Heart right ventricle (tissue), 16 donors: ENCODE measurements around the gene PNPO. TPM values are rescaled to one million over a fixed set of nuclear protein-coding genes. Genes with fewer than 3 reads are reported as not detected.
A peak's percentile ranks its signal among the peaks of the same experiment; 100 is the strongest.
"Not testable (repeated sequence)": the region's sequence is repeated elsewhere in the genome, so short reads cannot be mapped to it uniquely, and the experiment has no call there.

Source experiments
- ATAC-seq, 8 donors: fragments of 200-7000 bp; cut with Tn5 transposase; one replicate each; pipeline ENCODE4 v1.9.1; 2020; ENCODE audit warnings: mild to moderate bottlenecking in 8 of 8, moderate library complexity in 8 of 8, moderate number of reproducible peaks in 1 of 8
- DNase-seq, 2 donors: peaks; one replicate each; pipeline ENCODE4 v3.0.0-alpha.2; 2020
- H3K27ac ChIP-seq, 10 donors: fragments of 200-600 bp; sonication (generic) in 2 of 10; one replicate each; pipeline versions ENCODE4 v1.5.0 to v1.8.0; 2020 to 2022; ENCODE audit warnings: mild to moderate bottlenecking in 3 of 10
- H3K27me3 ChIP-seq, 7 donors: fragments of 200-600 bp; one replicate each; pipeline ENCODE4 v1.8.0; 2021 to 2022; ENCODE audit warnings: mild to moderate bottlenecking in 2 of 7
- H3K36me3 ChIP-seq, 9 donors: fragments of 200-600 bp; sonication (generic) in 1 of 9; one replicate each; pipeline versions ENCODE4 v1.5.0 to v1.8.0; 2020 to 2022; ENCODE audit warnings: mild to moderate bottlenecking in 2 of 9
- H3K4me1 ChIP-seq, 9 donors: fragments of 200-600 bp; sonication (generic) in 1 of 9; one replicate each; pipeline versions ENCODE4 v1.5.0 to v1.8.0; 2020 to 2022; ENCODE audit warnings: mild to moderate bottlenecking in 4 of 9
- H3K4me3 ChIP-seq, 10 donors: fragments of 200-600 bp; sonication (generic) in 2 of 10; one replicate each; pipeline versions ENCODE4 v1.5.0 to v1.8.0; 2020 to 2022; ENCODE audit warnings: mild to moderate bottlenecking in 7 of 10, moderate library complexity in 2 of 10
- H3K9me3 ChIP-seq, 11 donors: fragments of 200-600 bp in 10 of 11; sonication (generic) in 2 of 11; one replicate each; pipeline versions ENCODE4 v1.5.0 to v1.8.0; 2013 to 2022; ENCODE audit warnings: mild to moderate bottlenecking in 2 of 11, control low read depth in 1 of 11, moderate library complexity in 1 of 11
- WGBS, 2 donors: extraction: QIAGEN DNeasy Blood & Tissue Kit; methylation state at CpG; one replicate each; pipeline ENCODE4 v1.1.7; 2013; ENCODE audit warnings: inconsistent platforms in 1 of 2; 5-methylcytosine and 5-hydroxymethylcytosine counted together
- intact Hi-C, 10 donors: fragments of 100-400 bp; cut with DNase I; formaldehyde crosslinking; loops; one replicate each; pipeline versions ENCODE4 v1.11.1 to v1.14.2; 2022
- polyA plus RNA-seq, 2 donors: library from polyadenylated mRNA; stranded (reverse); fragments of 200-250 nt; gene quantifications; one replicate each; pipeline ENCODE4 v1.2.3, GENCODE V29; 2013
- total RNA-seq, 10 donors: library from RNA; stranded (reverse); fragmentation: NEBNext Ultra II Directional in 3 of 10; extraction: Animal tissue kit (Norgen Biotek cat#: 25700) in 3 of 10; gene quantifications; one replicate each; pipeline versions ENCODE4 v1.2.1 to v1.2.4, GENCODE V29; 2021 to 2023
- TF ChIP-seq, protein P1 (sequence below), 9 donors: fragments of 200-600 bp; sonication (generic) in 2 of 9; IDR thresholded peaks; one replicate each; pipeline versions ENCODE4 v1.5.0 to v1.8.0; 2021 to 2022; ENCODE audit warnings: antibody characterized with exemption in 9 of 9, mild to moderate bottlenecking in 5 of 9, moderate library complexity in 1 of 9
- donor health status: Arrhythmogenic right ventricular cardiomyopathy.
- donor health status: ischemic (EF 13 %, LVEDD 7.1; RV severe dilation, severe dysfunction).
- donor health status: healthy with polysubstance abuse.
- donor health status: DM: no; HTN: yes; CAD: no.
- donor health status: DM: no; HTN: no; CAD: no.
- donor health status: ischemic (EF 25% LVEDD 6.9; RV normal size, moderate dysfunction).
- donor health status: ischemic (EF 25% LVEDD 5.7; RV mildly dilated, moderate dysfunction).
- donor health status: healthy.
- donor health status: DM: yes; HTN: yes; CAD: no.
- donor health status: Ischemic cardiomyopathy.
- donor health status: ischemic (EF 35%, LVEDD 5.7; RV mildly dilated, moderate dysfunction).
- donor health status: nonischemic (EF 11% LVEDD 7.7; RV severe dilation, severe dysfunction).
- donor health status: DM: yes; HTN: yes; CAD: no.
- donor health status: PGD.
- donor health status: ischemic (EF 29% LVEDD 5.4; RV normal size, mild dysfunction).
- donor health status: nonischemic (EF 23%, LVEDD 6.1; RV moderate dilation, normal function).

Gene PNPO
- total and polyA plus RNA-seq, 12 donors, result 9.5 to 37.0 (median 29.9) TPM

DNA sequence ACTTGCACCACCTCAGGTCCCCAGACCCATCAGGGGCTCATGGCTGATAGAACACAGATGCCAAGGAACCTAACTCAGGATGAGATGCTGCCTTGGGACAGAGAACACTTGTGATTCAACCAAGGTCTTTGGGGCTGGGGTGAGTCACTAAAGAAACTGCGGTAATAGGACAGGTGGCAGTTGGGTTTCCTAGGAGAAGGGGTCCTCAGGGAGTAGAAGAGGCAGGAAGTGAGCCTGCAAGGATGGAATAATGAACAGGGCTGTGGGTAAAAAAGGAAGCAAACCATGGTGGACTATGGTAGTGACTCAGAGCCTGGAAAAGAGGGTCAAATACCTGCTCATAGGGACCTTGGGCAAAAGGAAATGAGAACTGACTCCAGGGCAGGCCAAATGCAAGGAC lies 6.5 kb upstream of the PNPO start:
- Histone ChIP-seq H3K36me3 (peaks cover 0 to 25% (median 0%) of the 10 kb centered on the region in 9 donors), H3K27me3 (no peaks in the 10 kb centered on the region), H3K27ac (no peak overlapping the region), H3K4me1 (peaks cover 0 to 7% (median 1%) of the 10 kb centered on the region in 9 donors), H3K9me3 (no peaks in the 10 kb centered on the region), H3K4me3 (no peak overlapping the region)
- 76 to 95% methylated on average over 1 of the region's 1 CpG for WGBS, 2 donors
- DNase-seq (no peak), ATAC-seq (no peak)
- TF ChIP-seq, protein P1, sequence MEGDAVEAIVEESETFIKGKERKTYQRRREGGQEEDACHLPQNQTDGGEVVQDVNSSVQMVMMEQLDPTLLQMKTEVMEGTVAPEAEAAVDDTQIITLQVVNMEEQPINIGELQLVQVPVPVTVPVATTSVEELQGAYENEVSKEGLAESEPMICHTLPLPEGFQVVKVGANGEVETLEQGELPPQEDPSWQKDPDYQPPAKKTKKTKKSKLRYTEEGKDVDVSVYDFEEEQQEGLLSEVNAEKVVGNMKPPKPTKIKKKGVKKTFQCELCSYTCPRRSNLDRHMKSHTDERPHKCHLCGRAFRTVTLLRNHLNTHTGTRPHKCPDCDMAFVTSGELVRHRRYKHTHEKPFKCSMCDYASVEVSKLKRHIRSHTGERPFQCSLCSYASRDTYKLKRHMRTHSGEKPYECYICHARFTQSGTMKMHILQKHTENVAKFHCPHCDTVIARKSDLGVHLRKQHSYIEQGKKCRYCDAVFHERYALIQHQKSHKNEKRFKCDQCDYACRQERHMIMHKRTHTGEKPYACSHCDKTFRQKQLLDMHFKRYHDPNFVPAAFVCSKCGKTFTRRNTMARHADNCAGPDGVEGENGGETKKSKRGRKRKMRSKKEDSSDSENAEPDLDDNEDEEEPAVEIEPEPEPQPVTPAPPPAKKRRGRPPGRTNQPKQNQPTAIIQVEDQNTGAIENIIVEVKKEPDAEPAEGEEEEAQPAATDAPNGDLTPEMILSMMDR (IDR thresholded peaks at IDR 0.05), result no peak
- intact Hi-C loops, result no loop called here

DNA sequence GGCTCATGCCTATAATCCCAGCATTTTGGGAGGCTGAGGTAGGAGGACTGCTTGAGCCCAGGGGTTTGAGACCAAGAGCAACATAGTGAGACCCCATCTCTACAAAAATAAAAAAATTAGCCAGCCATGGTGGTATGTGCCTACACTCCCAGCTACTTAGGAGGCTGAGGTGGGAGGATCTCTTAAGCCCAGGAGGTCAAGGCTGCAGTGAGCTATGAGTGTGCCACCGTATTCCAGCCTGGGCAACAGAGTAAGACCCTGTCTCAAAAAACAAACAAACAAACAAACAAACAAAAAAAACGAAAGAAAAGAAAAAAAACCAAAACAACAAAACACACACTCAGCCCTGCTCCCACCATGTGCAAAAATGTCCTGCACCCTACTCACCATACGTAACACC lies 5.9 kb upstream of the PNPO start:
- not testable (repeated sequence) for ATAC-seq

DNA sequence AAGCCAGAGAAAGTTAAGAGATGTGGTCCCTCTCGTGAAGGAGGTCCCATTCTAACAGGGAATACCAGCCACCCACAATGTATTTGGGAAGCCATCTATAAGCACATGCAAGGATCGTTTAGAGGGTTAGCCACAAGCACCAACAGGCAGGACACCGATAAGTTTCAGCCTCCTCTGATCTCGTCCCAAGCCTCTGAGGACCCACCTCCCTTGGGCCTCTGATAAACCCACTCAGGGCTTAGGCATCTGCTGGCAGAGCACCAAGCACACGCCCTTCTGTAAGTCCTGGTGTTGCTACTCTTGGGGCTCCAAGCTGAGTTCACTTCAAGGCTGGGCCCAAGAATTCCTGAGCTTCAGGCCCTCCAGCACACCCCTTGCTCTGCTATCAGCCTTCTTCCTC lies 5.4 kb upstream of the PNPO start:
- ATAC-seq (peak in 1 of 8 donors; percentile 34), DNase-seq (no peak)
- Histone ChIP-seq H3K27me3 (no peaks in the 10 kb centered on the region), H3K9me3 (no peaks in the 10 kb centered on the region), H3K4me1 (peaks cover 0 to 9% (median 5%) of the 10 kb centered on the region in 9 donors), H3K4me3 (no peak overlapping the region), H3K27ac (no peak overlapping the region), H3K36me3 (peaks cover 0 to 14% (median 0%) of the 10 kb centered on the region in 9 donors)
- TF ChIP-seq, protein P1 (IDR thresholded peaks at IDR 0.05), result no peak
- 47 to 59% methylated on average over 5 of the region's 5 CpGs for WGBS, 2 donors
- intact Hi-C loops, result no loop called here

More for the DNA sequence above, 5.9 kb upstream of the PNPO start:
- H3K4me1 ChIP-seq, intact Hi-C loops, H3K4me3 ChIP-seq, H3K9me3 ChIP-seq, H3K27ac ChIP-seq, H3K27me3 ChIP-seq, DNase-seq: not testable (repeated sequence)
- peaks cover 0 to 19% (median 0%) of the 10 kb centered on the region in 9 donors for H3K36me3 ChIP-seq
- WGBS, 2 donors, result 81 to 89% methylated on average over 3 of the region's 3 CpGs

DNA sequence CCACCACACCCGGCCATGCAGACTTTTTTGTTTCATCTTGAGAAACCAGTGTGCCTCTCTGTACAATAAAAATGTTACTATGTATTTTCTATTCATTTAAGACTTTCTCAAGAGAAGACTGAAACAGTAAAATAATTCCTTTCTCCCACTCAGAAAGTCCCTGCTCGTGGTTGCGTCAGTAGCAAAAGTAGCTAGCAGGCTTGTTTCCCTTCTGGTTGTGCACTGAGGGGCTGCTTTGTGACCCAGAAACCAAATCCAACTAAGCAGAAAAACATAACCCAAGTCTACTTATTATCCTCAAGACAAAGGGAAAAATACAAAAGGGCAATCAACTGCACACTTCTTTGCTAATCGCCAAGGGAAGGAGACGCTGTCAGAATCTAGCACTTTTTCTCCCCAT lies 3.4 kb upstream of the PNPO start:
- no peak overlapping the region for H3K4me3 ChIP-seq
- 93 to 95% methylated on average over 5 of the region's 5 CpGs for WGBS, 2 donors
- ATAC-seq (no peak), DNase-seq (no peak)
- H3K4me1 ChIP-seq, result peaks cover 0 to 23% (median 18%) of the 10 kb centered on the region in 9 donors
- H3K27ac ChIP-seq, result no peak overlapping the region
- no peaks in the 10 kb centered on the region for H3K27me3 ChIP-seq
- H3K9me3 ChIP-seq, result no peaks in the 10 kb centered on the region
- TF ChIP-seq, protein P1 (IDR thresholded peaks at IDR 0.05), result no peak
- H3K36me3 ChIP-seq, result peaks cover 0 to 3% (median 0%) of the 10 kb centered on the region in 9 donors
- intact Hi-C loops, result no loop called here

DNA sequence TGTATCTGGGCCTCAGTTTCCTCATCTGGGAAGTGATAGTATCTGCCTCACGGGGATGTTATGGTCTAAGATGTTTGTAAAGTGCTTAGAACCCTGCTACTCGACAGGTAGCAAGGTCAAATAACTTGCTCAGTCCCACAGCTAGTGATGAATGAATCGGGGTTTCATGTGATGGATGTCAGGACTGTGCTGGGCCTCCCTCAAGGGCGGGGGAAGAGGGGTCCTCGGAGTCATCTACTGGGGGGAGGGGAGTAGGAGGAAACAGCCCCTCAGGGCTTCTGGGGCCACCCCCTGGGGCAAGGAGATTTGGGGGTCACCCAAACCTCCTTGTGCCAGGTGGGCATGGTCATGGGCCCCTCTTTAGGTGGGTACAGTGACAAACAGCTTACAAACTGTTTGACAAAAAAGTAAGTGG lies 732 bp downstream of the PNPO start:
- no peak for DNase-seq
- intact Hi-C loops, result loop anchor here in 9 of 10 donors (5.0 to 10.0 kb wide), 5 partner anchors 35 to 193 kb away; partner anchors contain the start of genes SCRN2 (in 4 of the 9) and SP2 (in 2 of the 9)
- Histone ChIP-seq H3K27me3 (no peaks in the 10 kb centered on the region), H3K9me3 (no peaks in the 10 kb centered on the region), H3K27ac (peak overlapping the region in 9 of 10 donors; percentile 78 to 90 (median 84)), H3K4me1 (peaks cover 0 to 50% (median 34%) of the 10 kb centered on the region in 9 donors), H3K36me3 (peaks cover 0 to 31% (median 0%) of the 10 kb centered on the region in 9 donors), H3K4me3 (peak overlapping the region; percentile 63 to 99 (median 86))
- TF ChIP-seq, protein P1 (IDR thresholded peaks at IDR 0.05), result no peak
- 10 to 16% methylated on average over 5 of the region's 5 CpGs for WGBS, 2 donors
- no peak for ATAC-seq
